Measurements from ENCODE around the gene SREBF2.

The SREBF2 gene

DNA sequence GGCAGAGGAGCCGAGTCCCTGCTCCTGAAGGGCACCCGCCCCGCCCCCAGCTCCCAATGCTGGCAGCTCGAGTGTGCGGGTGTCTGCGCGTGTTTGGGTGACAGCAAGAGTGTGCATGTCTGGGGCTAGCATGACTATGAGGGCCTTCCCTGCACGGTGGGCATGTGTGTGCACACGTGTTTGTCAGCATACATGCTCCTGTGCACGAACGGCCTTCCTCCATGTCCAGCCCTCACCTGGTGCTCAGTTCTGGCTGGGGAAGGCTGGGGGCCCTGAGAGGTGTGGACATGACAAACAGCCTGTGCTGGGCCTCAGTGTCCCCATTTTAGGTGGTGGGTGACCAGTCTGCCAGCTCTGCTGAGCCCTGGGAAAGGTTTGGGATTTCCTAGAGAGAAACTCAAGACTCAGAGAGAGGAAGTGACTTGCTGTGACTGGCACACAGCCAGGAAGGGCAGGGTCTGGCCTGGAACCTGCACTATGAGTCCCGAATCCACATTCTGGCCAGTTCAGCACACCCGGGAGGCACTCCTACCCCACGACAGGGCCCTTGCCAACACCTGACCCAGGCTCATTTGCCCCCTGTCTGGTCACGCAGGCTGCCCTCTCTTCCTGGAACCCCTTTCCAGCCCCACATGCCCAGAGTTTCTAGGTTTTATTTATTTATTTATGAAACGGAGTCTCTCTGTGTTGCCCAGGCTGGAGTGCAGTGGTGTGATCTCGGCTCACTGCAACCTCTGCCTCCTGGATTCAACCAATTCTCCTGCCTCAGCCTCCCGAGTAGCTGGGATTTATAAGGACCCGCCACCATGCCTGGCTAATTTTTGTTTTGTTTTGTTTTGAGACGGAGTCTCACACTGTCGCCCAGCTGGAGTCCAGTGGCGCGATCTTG, 85.2 kb downstream of the SREBF2 start:
- TF ChIP-seq, protein P1, sequence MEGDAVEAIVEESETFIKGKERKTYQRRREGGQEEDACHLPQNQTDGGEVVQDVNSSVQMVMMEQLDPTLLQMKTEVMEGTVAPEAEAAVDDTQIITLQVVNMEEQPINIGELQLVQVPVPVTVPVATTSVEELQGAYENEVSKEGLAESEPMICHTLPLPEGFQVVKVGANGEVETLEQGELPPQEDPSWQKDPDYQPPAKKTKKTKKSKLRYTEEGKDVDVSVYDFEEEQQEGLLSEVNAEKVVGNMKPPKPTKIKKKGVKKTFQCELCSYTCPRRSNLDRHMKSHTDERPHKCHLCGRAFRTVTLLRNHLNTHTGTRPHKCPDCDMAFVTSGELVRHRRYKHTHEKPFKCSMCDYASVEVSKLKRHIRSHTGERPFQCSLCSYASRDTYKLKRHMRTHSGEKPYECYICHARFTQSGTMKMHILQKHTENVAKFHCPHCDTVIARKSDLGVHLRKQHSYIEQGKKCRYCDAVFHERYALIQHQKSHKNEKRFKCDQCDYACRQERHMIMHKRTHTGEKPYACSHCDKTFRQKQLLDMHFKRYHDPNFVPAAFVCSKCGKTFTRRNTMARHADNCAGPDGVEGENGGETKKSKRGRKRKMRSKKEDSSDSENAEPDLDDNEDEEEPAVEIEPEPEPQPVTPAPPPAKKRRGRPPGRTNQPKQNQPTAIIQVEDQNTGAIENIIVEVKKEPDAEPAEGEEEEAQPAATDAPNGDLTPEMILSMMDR (IDR thresholded peaks at IDR 0.05; ENCODE audit: insufficient read depth, low read length, missing control alignments): no peak
- H3K4me3 ChIP-seq (ENCODE audit: low read depth, low read length): no peak overlapping the region
- ChIA-PET POLR2A (no interaction called here), CTCF (no interaction called here)
- DNase-seq (ENCODE audit: low read depth, low spot score): no peak

DNA sequence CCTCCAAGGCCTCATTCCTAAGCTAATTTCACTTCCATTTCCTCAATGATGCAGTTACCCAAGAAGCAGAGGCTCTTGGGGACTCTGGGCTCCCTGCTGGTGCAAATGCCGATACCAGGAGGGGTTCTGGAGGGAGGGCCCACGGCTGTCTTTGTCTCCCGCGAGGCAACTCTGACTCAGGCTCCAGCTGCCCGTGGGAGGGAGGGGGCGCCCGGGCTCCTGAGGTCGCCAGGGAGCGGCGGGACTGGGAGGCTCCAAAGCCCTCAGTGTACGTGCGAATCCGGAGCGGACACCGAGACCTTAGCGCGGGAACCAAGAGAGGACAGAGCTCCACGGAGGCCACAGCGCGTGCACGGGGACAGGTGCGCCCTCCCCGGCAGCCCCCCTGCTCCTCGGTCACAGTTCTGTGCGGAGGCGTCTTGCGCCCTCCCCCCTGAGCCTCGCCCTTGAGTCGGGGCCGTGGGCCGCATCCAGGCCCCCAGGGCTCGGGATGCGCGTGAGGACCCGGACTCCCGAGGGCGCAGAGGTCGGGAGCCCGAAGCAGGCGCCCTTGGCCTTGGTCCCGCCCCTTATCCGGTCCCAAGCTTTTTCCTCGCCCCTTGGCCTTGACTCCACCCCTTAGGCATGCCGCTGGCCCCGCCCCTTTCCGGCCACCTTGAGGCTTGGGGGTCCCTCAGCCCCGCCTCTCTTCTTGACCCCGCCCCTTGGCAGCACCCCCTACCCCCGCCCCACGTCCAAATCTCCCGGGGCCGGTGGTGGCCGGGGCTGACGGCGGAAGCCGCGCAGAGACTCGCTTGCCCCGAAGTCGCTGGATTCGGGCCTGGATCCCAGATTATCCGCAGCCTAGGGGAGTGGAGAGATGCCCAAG, 86.7 kb downstream of the SREBF2 start:
- POLR2A ChIA-PET: interaction anchor here (0.6 kb wide), 1 partner anchor 329 kb away, joined by 3 read pairs; no protein-coding TSS in a partner anchor

DNA sequence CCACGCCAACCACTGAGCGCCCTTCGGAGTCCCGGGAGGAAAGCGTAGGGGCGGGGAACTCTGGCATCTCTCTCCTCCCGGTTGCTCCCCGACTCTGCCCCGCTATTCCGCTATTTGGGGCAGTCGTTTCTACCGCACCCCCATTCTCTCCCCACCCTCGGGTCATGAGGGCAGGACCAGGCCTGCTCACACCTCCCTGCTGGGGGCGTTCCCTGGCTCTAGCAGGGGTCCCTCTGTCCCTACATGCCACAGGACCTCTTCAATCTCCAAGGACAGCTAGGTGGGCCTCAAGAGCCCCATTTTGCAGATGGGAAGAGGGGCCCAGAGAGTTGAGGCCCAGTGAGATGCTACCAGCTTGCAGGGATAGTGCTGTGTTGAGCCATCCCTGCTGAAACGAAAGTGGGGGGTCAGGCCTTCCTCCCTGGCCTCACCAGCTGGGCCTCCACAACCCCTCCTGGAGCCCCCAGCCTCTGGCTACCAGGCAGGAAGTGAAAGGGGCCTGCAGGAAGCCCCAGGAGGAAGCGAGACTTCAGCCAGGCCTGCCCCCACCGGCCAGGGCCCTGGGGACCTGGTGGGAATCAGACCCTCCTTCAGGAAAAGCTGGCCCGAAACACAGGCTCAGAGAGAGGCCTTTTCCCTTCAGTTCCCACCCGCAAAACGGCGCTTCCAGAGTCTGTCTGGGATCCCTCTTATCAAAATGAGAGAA, 87.5 kb downstream of the SREBF2 start:
- POLR2A ChIA-PET: no interaction called here
- H3K4me3 ChIP-seq (ENCODE audit: low read depth, low read length): no peak overlapping the region
- CTCF ChIA-PET: interaction anchor here (0.9 kb wide), 1 partner anchor 223 kb away, joined by 3 read pairs; no protein-coding TSS in a partner anchor
- DNase-seq (ENCODE audit: low read depth, low spot score): no peak
- TF ChIP-seq, protein P1 (IDR thresholded peaks at IDR 0.05; ENCODE audit: insufficient read depth, low read length, missing control alignments): no peak

More for the DNA sequence above, 86.7 kb downstream of the SREBF2 start:
- CTCF ChIA-PET: no interaction called here
- no peak for DNase-seq (ENCODE audit: low read depth, low spot score)
- H3K4me3 ChIP-seq (ENCODE audit: low read depth, low read length): peak overlapping the region; percentile 44
- TF ChIP-seq, protein P1 (IDR thresholded peaks at IDR 0.05; ENCODE audit: insufficient read depth, low read length, missing control alignments): no peak

DNA sequence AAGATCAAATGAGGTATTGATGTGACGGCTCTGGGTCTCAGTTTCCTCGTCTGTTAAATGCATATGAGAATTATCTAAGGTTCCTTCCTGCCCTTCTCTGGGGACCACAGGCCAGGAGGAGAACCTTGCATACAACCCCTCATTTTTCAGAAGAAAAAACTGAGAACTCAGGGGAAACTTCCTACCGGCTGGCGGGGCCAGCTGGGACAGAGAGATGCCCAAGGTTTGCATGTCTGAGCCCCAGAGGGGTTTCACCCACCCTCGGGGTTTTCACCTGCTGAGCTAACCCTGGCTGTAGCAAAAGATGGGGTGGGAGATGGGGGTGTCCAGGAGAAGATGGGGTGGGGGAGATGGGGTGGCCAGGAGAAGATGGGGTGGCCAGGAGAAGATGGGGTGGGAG, 89.4 kb downstream of the SREBF2 start:
- ChIA-PET CTCF (interaction anchor here (0.9 to 1.8 kb wide), 3 partner anchors 19 to 225 kb away, joined by 3 to 7 read pairs (median 6); no protein-coding TSS in a partner anchor), POLR2A (no interaction called here)
- DNase-seq (ENCODE audit: low read depth, low spot score): no peak
- H3K4me3 ChIP-seq (ENCODE audit: low read depth, low read length): no peak overlapping the region
- TF ChIP-seq, protein P1 (IDR thresholded peaks at IDR 0.05; ENCODE audit: insufficient read depth, low read length, missing control alignments): no peak

DNA sequence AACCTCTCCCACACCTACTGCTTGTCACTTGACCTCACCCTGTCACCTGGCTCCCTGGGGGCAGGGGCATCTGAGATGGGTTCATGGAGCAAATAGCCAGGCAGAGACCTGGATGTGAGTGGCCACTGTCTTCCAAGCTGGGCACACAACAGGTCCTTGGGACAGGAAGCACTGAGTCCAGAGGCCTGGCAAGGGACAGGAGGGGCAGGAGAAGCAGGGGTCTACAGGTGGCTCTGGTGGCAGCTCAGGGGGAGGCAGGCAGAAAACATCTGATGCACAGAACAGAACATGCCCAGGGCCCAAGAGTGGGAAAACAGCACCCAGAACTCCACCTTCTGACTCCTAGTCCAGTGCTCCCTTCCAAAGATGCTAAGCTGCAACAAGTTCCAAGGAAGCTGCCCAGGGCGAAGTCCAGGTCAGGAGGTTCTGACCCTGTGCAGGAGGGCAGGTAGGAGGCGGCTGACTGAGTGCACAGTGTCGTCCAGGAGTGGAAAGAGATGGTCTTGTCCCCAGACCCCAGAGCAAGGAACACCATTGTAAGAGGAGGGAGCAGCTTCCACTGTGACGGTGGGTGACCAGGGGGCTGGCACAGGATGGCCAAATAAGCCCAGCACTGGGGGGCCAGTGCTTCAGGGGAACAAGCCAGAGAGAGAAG, 90.2 kb downstream of the SREBF2 start:
- CTCF ChIA-PET: interaction anchor here (0.9 to 1.9 kb wide), 5 partner anchors 17 to 226 kb away, joined by 3 to 7 read pairs (median 4); no protein-coding TSS in a partner anchor
- no peak for DNase-seq (ENCODE audit: low read depth, low spot score)
- POLR2A ChIA-PET: no interaction called here
- TF ChIP-seq, protein P1 (IDR thresholded peaks at IDR 0.05; ENCODE audit: insufficient read depth, low read length, missing control alignments): no peak
- no peak overlapping the region for H3K4me3 ChIP-seq (ENCODE audit: low read depth, low read length)
